OCI-LY7 (cell line): Measurements from ENCODE around the gene ZNF616. TPM values are rescaled to one million over a fixed set of nuclear protein-coding genes. Genes with fewer than 3 reads are reported as not detected.

Experiments
- BruUV-seq: library from RNA; stranded (reverse); fragments of 400-500 nt; replicated peaks from 2 replicates; lab custom pipeline; 2021; lab: Mats Ljungman, UMichigan
- CTCF ChIA-PET: fragments of 300-600 bp; sonication (Branson Sonifier 250); formaldehyde crosslinking; loops from one replicate; lab custom pipeline; 2022; ENCODE audit warnings: antibody characterized with exemption; ENCODE audit not compliant: unreplicated experiment; lab: Charles Lee
- POLR2A ChIA-PET: fragments of 300-600 bp; sonication (Branson Sonifier 250); formaldehyde crosslinking; loops from one replicate; lab custom pipeline; 2022; ENCODE audit warnings: antibody characterized with exemption; lab: Charles Lee
- DNase-seq: peaks from one replicate; pipeline ENCODE4 v3.0.0-alpha.2; 2015; ENCODE audit warnings: low spot score
- H2AFZ ChIP-seq: fragments of 200-600 bp; sonication (generic), shearing (Covaris generic); 2 replicates; pipeline ENCODE4 v1.6.1; 2014; ENCODE audit warnings: mild to moderate bottlenecking, antibody characterized with exemption, low read length, moderate library complexity
- H3K27ac ChIP-seq: fragments of 200-600 bp; sonication (generic); 2 replicates; pipeline ENCODE4 v1.5.1; 2014; ENCODE audit warnings: mixed run types, low read depth, mild to moderate bottlenecking, moderate library complexity, low read length, inconsistent platforms; ENCODE audit not compliant: poor library complexity, severe bottlenecking
- H3K36me3 ChIP-seq: fragments of 200-600 bp; sonication (generic); 2 replicates; pipeline ENCODE4 v1.6.1; 2014; ENCODE audit warnings: mild to moderate bottlenecking, antibody characterized with exemption, low read length, moderate library complexity, mixed read lengths; ENCODE audit not compliant: insufficient read depth
- H3K4me1 ChIP-seq: fragments of 200-600 bp; sonication (generic); 2 replicates; pipeline ENCODE4 v1.5.1; 2014; ENCODE audit warnings: mild to moderate bottlenecking, low read length; ENCODE audit not compliant: insufficient read depth, poor library complexity, severe bottlenecking
- H3K4me2 ChIP-seq: fragments of 200-600 bp; sonication (generic); 2 replicates; pipeline ENCODE4 v1.6.1; 2014; ENCODE audit warnings: mild to moderate bottlenecking, low read length
- H3K4me3 ChIP-seq: fragments of 200-600 bp; sonication (generic); 2 replicates; pipeline ENCODE4 v1.5.1; 2014; ENCODE audit warnings: mild to moderate bottlenecking, low read depth, low read length; ENCODE audit not compliant: poor library complexity, severe bottlenecking
- H3K79me2 ChIP-seq: fragments of 200-600 bp; sonication (generic); 2 replicates; pipeline ENCODE4 v1.6.1; 2016; ENCODE audit warnings: low read depth, mild to moderate bottlenecking, low read length, moderate library complexity, mixed read lengths; ENCODE audit not compliant: insufficient read depth
- H3K9me2 ChIP-seq: fragments of 200-600 bp; sonication (generic); 2 replicates; pipeline ENCODE4 v1.6.1; 2016; ENCODE audit warnings: mild to moderate bottlenecking, low read length, mixed read lengths; ENCODE audit not compliant: insufficient read depth
- H3K9me3 ChIP-seq: fragments of 200-600 bp; sonication (generic); 2 replicates; pipeline ENCODE4 v1.6.1; 2014; ENCODE audit warnings: mild to moderate bottlenecking, mixed run types, low read length, mixed read lengths
- H4K20me1 ChIP-seq: fragments of 200-600 bp; sonication (generic); 2 replicates; pipeline ENCODE4 v1.6.1; 2014; ENCODE audit warnings: mild to moderate bottlenecking, antibody characterized with exemption, low read length, moderate library complexity, mixed read lengths; ENCODE audit not compliant: insufficient read depth
- CTCF ChIP-seq: fragments of 200-600 bp; sonication (generic); conservative IDR thresholded peaks from 2 replicates; pipeline ENCODE4 v1.5.1; 2014; ENCODE audit warnings: mild to moderate bottlenecking, antibody characterized with exemption, low read length, moderate library complexity, mixed read lengths
- EZH2phosphoT487 ChIP-seq: fragments of 200-600 bp; sonication (generic); IDR thresholded peaks from 2 replicates; pipeline ENCODE4 v1.6.1; 2018; ENCODE audit warnings: low read depth, borderline replicate concordance, mild to moderate bottlenecking, mixed run types, antibody characterized with exemption, low read length, moderate library complexity, mixed read lengths
- intact Hi-C: fragments of 100-400 bp; cut with micrococcal nuclease; formaldehyde crosslinking; loops from one replicate; pipeline ENCODE4 v1.10.0; 2022; ENCODE audit not compliant: unreplicated experiment
- total RNA-seq, 2 experiments: library from RNA; depleted of rRNA in 1 of 2; stranded (reverse); fragments of >200 nt in 1 of 2; shearing (Covaris generic) in 1 of 2; gene quantifications; 2 replicates each; pipeline ENCODE4 v1.2.3, GENCODE V29; 2014 to 2022

Gene ZNF616
- total RNA-seq, 2 experiments from 2014 or later: 3.8 to 7.1 TPM

GRCh38 chr19:52115526-52116053 is 24.1 kb downstream of the ZNF616 start:
- Histone ChIP-seq H3K27ac (no peak overlapping the region), H3K4me3 (no peak overlapping the region), H3K9me2 (no peaks in the 10 kb centered on the region), H3K4me1 (no peaks in the 10 kb centered on the region), H3K36me3 (peaks cover 64% of the 10 kb centered on the region), H3K9me3 (peaks cover 88% of the 10 kb centered on the region), H4K20me1 (no peaks in the 10 kb centered on the region), H2AFZ (no peak overlapping the region), H3K4me2 (no peak overlapping the region), H3K79me2 (no peaks in the 10 kb centered on the region)
- ChIA-PET POLR2A (no interaction called here), CTCF (no interaction called here)
- BruUV-seq: no TSS peak
- intact Hi-C loops: no loop called here
- TF ChIP-seq EZH2phosphoT487 (no peak), CTCF (no peak)
- DNase-seq: no peak

GRCh38 chr19:52114691-52115090 is 25.0 kb downstream of the ZNF616 start:
- no peak overlapping the region for H3K4me3 ChIP-seq

More at GRCh38 chr19:52114691-52115090, 25.0 kb downstream of the ZNF616 start:
- CTCF ChIA-PET: no interaction called here
- no TSS peak for BruUV-seq
- no peak for DNase-seq
- peaks cover 55% of the 10 kb centered on the region for H3K36me3 ChIP-seq
- H2AFZ ChIP-seq: no peak overlapping the region
- H3K27ac ChIP-seq: no peak overlapping the region
- H3K9me2 ChIP-seq: no peaks in the 10 kb centered on the region
- H3K9me3 ChIP-seq: peaks cover 79% of the 10 kb centered on the region
- no peak overlapping the region for H3K4me2 ChIP-seq
- H3K4me1 ChIP-seq: no peaks in the 10 kb centered on the region
- H4K20me1 ChIP-seq: no peaks in the 10 kb centered on the region
- intact Hi-C loops: no loop called here
- POLR2A ChIA-PET: no interaction called here
- no peaks in the 10 kb centered on the region for H3K79me2 ChIP-seq
- TF ChIP-seq EZH2phosphoT487 (no peak), CTCF (no peak)
